K562 (cell line): ENCODE data around the gene SYMPK. TPM values are rescaled to one million over a fixed set of nuclear protein-coding genes. Genes with fewer than 3 reads are reported as not detected.

ENCODE experiments used
- ARHGAP35 ChIP-seq: fragments of 450-650 bp; IDR thresholded peaks from 2 replicates; pipeline ENCODE4 v1.6.1; 2018; ENCODE audit not compliant: partially characterized antibody
- BRCA1 ChIP-seq, 2 experiments: fragments of 450-650 bp in 1 of 2; sonication (generic) in 1 of 2; formaldehyde crosslinking in 1 of 2; IDR thresholded peaks; 2 replicates each; pipeline versions ENCODE4 v1.5.0 to v1.6.1; 2017 to 2020; ENCODE audit warnings: mild to moderate bottlenecking in 1 of 2, missing genetic modification reagents in 1 of 2
- DPF2 ChIP-seq: fragments of 450-650 bp; IDR thresholded peaks from 2 replicates; pipeline ENCODE4 v1.6.1; 2016
- ESRRB ChIP-seq: fragments of 250-450 bp; sonication (Bioruptor Pico); IDR thresholded peaks from 2 replicates; pipeline ENCODE4 v1.5.0; 2020; ENCODE audit warnings: mild to moderate bottlenecking, moderate library complexity, borderline replicate concordance
- FOXK2 ChIP-seq, 2 experiments: fragments of 450-650 bp; IDR thresholded peaks in 1 of 2; conservative IDR thresholded peaks in 1 of 2; 2 replicates each; pipeline ENCODE4 v1.6.1; 2016; ENCODE audit warnings: low read depth in 2 of 2, mild to moderate bottlenecking in 1 of 2
- ILK ChIP-seq: fragments of 450-650 bp; IDR thresholded peaks from 2 replicates; pipeline ENCODE4 v1.6.1; 2016; ENCODE audit warnings: missing genetic modification characterization, low read depth, mild to moderate bottlenecking, missing compliant biosample characterization, moderate library complexity, borderline replicate concordance
- KAT2B ChIP-seq: IDR thresholded peaks from one replicate; pipeline ENCODE4 v1.6.1; 2012; ENCODE audit warnings: low read depth, mild to moderate bottlenecking, control low read depth, inconsistent platforms, low read length, moderate library complexity
- POLR2AphosphoS2 ChIP-seq: IDR thresholded peaks from 2 replicates; pipeline ENCODE4 v1.6.1; 2012; ENCODE audit warnings: low read length, improper control_type of control experiment
- POLR2G ChIP-seq: fragments of 200-400 bp; formaldehyde crosslinking; IDR thresholded peaks from 2 replicates; pipeline ENCODE4 v1.6.1; 2017; ENCODE audit warnings: low read depth, mild to moderate bottlenecking, antibody characterized with exemption, low read length, moderate library complexity
- RBBP5 ChIP-seq: fragments of 200-600 bp; sonication (generic); IDR thresholded peaks from 2 replicates; pipeline ENCODE4 v1.6.1; 2012; ENCODE audit warnings: borderline replicate concordance, mild to moderate bottlenecking, low read length, control low read depth, inconsistent platforms; ENCODE audit not compliant: insufficient read depth, poor library complexity, severe bottlenecking
- RBFOX2 ChIP-seq: fragments of 200-400 bp; formaldehyde crosslinking; IDR thresholded peaks from 2 replicates; pipeline ENCODE4 v1.6.1; 2017; ENCODE audit warnings: low read depth, mild to moderate bottlenecking, low read length, moderate library complexity
- SAFB ChIP-seq: fragments of 200-400 bp; formaldehyde crosslinking; IDR thresholded peaks from 2 replicates; pipeline ENCODE4 v1.6.1; 2017; ENCODE audit warnings: low read depth, low read length, borderline replicate concordance
- SRSF1 ChIP-seq: fragments of 200-400 bp; formaldehyde crosslinking; IDR thresholded peaks from 2 replicates; pipeline ENCODE4 v1.6.1; 2017; ENCODE audit warnings: mild to moderate bottlenecking, low read depth, low read length, moderate library complexity
- TAL1 ChIP-seq: fragments of 450-650 bp; IDR thresholded peaks from 2 replicates; pipeline ENCODE4 v1.6.1; 2016; ENCODE audit warnings: mild to moderate bottlenecking
- THRAP3 ChIP-seq: fragments of 450-650 bp; IDR thresholded peaks from 2 replicates; pipeline ENCODE4 v1.6.1; 2016; ENCODE audit warnings: mild to moderate bottlenecking, inconsistent platforms, borderline replicate concordance
- ZNF507 ChIP-seq: conservative IDR thresholded peaks from 2 replicates; pipeline ENCODE4 v1.6.1; 2017; ENCODE audit warnings: missing genetic modification characterization, missing compliant biosample characterization
- ZNF57 ChIP-seq: fragments of 450-650 bp; formaldehyde crosslinking; IDR thresholded peaks from 2 replicates; pipeline ENCODE4 v1.4.0; 2020; ENCODE audit warnings: mild to moderate bottlenecking, moderate library complexity
- ZNF696 ChIP-seq: fragments of 250-450 bp; sonication (Bioruptor Pico); conservative IDR thresholded peaks from 2 replicates; pipeline ENCODE4 v1.4.0; 2020; ENCODE audit warnings: mild to moderate bottlenecking, moderate library complexity
- polyA plus RNA-seq, 8 experiments: library from polyadenylated mRNA; depleted of rRNA in 4 of 8; stranded (reverse) in 5 of 8; unstranded in 3 of 8; fragments of >200 nt; fragmentation: Nextera tagmentation in 2 of 8; fragmentation: Illumina TruSeq in 1 of 8; extraction: Ambion mirVana in 2 of 8; extraction: Trizol in 1 of 8; gene quantifications; 2 replicates each; pipeline versions ENCODE4 v1.2.1 to v1.2.3, GENCODE V29; 2011 to 2014; ENCODE audit warnings: inconsistent platforms in 1 of 8, missing spikeins in 1 of 8
- total RNA-seq, 7 experiments: library from RNA; depleted of rRNA in 6 of 7; stranded (reverse); fragments of >200 nt in 6 of 7; fragmentation: Illumina TruSeq in 2 of 7; extraction: Trizol in 2 of 7; gene quantifications; 2 replicates each; pipeline versions ENCODE4 v1.2.1 to v1.2.3, GENCODE V29; 2011 to 2021; ENCODE audit warnings: low replicate concordance in 1 of 7
- TF ChIP-seq, protein P1 (sequence below): fragments of 250-450 bp; sonication (Bioruptor Pico); IDR thresholded peaks from 2 replicates; pipeline ENCODE4 v1.8.0; 2021; ENCODE audit warnings: mild to moderate bottlenecking, moderate library complexity
- TF ChIP-seq, protein P2 (sequence below): fragments of 450-650 bp; formaldehyde crosslinking; IDR thresholded peaks from 2 replicates; pipeline ENCODE4 v1.4.0; 2020; ENCODE audit warnings: mild to moderate bottlenecking, moderate library complexity
- TF ChIP-seq, protein P3 (sequence below), 3 experiments: fragments of 200-800 bp in 1 of 3; fragments of 250-450 bp in 1 of 3; fragments of 450-650 bp in 1 of 3; sonication (Bioruptor Pico) in 1 of 3; sonication (Bioruptor generic) in 1 of 3; formaldehyde crosslinking in 1 of 3; IDR thresholded peaks; 2 replicates each; pipeline versions ENCODE4 v1.6.1 to v1.8.0; 2016 to 2022; ENCODE audit warnings: mild to moderate bottlenecking in 2 of 3, missing genetic modification characterization in 2 of 3, missing compliant biosample characterization in 1 of 3, moderate library complexity in 1 of 3

SYMPK gene
- total and polyA plus RNA-seq, 9 of the 15 experiments (the other 6 are each of a cell fraction or from before 2014, with no cell fraction given): 0.73 to 95.5 (median 58.4) TPM

DNA sequence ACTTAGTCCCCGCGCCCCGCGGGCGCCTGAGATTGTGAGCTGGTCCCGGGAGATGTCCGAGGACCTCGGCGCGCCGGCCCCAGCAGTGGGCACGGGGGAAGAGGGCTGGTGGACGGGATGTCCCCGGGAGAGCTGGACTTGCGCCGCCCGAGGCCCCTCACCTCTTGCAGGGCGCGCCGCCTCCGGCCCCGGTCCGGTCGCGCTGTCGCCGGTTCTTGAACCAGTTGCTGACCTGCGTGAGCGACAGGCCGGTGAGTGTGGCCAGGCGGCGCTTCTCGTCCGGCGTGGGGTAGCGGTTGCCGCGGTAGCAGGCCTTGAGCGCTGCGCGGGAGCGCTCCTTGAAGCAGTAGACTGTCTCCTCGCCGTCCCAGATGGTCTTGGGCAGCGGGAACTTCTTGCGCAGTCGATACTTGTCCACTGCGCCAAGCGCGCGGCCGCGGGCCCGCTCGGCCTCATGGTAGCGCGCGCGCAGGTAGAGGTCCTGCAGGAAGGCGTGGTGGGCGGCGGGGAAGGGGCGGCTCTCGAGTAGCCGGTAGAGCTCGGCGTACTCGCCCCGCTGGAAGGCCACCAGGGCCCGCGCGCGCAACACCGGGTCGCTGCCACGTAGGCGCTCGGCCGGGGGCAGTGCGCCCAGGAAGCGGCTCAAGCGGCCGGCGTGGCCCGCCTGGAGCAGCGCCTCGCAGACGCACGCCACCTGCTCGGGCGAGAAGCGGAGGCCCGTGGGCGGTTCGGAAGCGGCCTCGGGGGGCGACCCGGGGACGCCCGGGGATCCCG is 94.9 kb downstream of the SYMPK start (continued):
- TF ChIP-seq BRCA1 (IDR thresholded peaks at IDR 0.05) (no peak), BRCA1 (CRISPR knock-in tag; IDR thresholded peaks at IDR 0.05) (0 out of 2 replicates have a peak, but pooled peaks have one; percentile 45), RBBP5 (peak; percentile 78), KAT2B (no peak), ZNF57 (no peak), ZNF696 (CRISPR knock-in tag) (no peak), ARHGAP35 (no peak), POLR2G (peak; percentile 81), ESRRB (CRISPR knock-in tag) (no peak), FOXK2 (conservative IDR thresholded peaks at IDR 0.05 in 1 of 2, IDR thresholded peaks at IDR 0.05 in 1 of 2; ENCODE audit: low read depth in 2 of 2) (no peak), SAFB (peak; percentile 68; the same call in 1 of the 2 replicates), ILK (tag) (no peak), RBFOX2 (peak; percentile 71), THRAP3 (no peak), TAL1 (no peak), DPF2 (no peak), SRSF1 (no peak), POLR2AphosphoS2 (no peak), ZNF507 (tag) (no peak)
- TF ChIP-seq, protein P1, sequence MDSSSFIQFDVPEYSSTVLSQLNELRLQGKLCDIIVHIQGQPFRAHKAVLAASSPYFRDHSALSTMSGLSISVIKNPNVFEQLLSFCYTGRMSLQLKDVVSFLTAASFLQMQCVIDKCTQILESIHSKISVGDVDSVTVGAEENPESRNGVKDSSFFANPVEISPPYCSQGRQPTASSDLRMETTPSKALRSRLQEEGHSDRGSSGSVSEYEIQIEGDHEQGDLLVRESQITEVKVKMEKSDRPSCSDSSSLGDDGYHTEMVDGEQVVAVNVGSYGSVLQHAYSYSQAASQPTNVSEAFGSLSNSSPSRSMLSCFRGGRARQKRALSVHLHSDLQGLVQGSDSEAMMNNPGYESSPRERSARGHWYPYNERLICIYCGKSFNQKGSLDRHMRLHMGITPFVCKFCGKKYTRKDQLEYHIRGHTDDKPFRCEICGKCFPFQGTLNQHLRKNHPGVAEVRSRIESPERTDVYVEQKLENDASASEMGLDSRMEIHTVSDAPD: no peak
- TF ChIP-seq, protein P2, sequence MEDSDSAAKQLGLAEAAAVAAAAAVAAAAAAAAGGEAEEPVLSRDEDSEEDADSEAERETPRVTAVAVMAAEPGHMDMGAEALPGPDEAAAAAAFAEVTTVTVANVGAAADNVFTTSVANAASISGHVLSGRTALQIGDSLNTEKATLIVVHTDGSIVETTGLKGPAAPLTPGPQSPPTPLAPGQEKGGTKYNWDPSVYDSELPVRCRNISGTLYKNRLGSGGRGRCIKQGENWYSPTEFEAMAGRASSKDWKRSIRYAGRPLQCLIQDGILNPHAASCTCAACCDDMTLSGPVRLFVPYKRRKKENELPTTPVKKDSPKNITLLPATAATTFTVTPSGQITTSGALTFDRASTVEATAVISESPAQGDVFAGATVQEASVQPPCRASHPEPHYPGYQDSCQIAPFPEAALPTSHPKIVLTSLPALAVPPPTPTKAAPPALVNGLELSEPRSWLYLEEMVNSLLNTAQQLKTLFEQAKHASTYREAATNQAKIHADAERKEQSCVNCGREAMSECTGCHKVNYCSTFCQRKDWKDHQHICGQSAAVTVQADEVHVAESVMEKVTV: no peak
- TF ChIP-seq, protein P3, sequence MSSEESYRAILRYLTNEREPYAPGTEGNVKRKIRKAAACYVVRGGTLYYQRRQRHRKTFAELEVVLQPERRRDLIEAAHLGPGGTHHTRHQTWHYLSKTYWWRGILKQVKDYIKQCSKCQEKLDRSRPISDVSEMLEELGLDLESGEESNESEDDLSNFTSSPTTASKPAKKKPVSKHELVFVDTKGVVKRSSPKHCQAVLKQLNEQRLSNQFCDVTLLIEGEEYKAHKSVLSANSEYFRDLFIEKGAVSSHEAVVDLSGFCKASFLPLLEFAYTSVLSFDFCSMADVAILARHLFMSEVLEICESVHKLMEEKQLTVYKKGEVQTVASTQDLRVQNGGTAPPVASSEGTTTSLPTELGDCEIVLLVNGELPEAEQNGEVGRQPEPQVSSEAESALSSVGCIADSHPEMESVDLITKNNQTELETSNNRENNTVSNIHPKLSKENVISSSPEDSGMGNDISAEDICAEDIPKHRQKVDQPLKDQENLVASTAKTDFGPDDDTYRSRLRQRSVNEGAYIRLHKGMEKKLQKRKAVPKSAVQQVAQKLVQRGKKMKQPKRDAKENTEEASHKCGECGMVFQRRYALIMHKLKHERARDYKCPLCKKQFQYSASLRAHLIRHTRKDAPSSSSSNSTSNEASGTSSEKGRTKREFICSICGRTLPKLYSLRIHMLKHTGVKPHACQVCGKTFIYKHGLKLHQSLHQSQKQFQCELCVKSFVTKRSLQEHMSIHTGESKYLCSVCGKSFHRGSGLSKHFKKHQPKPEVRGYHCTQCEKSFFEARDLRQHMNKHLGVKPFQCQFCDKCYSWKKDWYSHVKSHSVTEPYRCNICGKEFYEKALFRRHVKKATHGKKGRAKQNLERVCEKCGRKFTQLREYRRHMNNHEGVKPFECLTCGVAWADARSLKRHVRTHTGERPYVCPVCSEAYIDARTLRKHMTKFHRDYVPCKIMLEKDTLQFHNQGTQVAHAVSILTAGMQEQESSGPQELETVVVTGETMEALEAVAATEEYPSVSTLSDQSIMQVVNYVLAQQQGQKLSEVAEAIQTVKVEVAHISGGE (CRISPR knock-in tag; IDR thresholded peaks at IDR 0.05): peak in 1 of 3 experiments; percentile 25; a peak in 1 of 6 replicates
